Measurements from ENCODE around the gene SPP2.

Gene SPP2

DNA sequence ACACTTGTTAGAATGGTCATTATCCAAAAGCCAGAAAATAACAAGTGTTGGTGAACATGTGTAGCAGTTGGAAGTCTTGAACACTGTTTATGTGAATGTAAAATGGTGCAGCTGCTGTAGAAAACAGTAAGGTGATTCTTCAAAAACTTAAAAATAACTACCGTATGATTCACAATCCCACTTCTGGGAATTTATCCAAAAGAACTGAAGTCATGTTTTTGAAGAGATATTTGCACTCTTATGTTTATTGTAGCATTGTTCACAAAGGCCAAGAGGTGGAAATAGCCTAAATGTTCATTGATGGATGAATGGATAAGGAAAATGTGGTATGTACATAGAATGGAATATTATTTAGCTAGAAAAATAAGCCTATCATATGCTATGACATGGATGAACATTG is 6.3 kb upstream of the SPP2 start:
- no peak for DNase-seq

- DNase-seq = no peak
These were observed 4.0 kb upstream of the SPP2 start for GRCh38 chr2:234046521-234046920.

GRCh38 chr2:234047361-234047760 is 3.1 kb upstream of the SPP2 start:
- DNase-seq = no peak

- no peak for DNase-seq
These were observed 2.5 kb upstream of the SPP2 start for GRCh38 chr2:234048049-234048448.

GRCh38 chr2:234051374-234052070 is 1.0 kb downstream of the SPP2 start:
- DNase-seq = no peak

DNA sequence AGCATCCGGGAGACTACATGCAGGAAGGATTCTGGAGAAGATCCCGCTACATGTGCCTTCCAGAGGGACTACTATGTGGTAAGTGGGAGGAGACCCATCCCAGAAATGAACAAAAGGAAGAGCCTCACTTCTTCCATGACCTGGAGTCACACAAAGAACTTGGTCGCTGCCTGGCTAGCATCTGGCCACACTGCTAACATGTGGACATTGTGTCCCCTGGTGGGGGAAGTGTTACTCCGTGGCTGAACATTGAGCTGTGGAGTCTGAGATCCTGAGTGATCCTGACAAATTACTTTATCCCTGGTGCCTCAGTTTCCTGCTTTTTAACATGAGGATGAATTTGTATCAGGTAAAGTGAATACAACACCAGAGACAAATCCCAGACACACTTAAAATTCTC is 8.4 kb downstream of the SPP2 start:
- no peak for DNase-seq

DNA sequence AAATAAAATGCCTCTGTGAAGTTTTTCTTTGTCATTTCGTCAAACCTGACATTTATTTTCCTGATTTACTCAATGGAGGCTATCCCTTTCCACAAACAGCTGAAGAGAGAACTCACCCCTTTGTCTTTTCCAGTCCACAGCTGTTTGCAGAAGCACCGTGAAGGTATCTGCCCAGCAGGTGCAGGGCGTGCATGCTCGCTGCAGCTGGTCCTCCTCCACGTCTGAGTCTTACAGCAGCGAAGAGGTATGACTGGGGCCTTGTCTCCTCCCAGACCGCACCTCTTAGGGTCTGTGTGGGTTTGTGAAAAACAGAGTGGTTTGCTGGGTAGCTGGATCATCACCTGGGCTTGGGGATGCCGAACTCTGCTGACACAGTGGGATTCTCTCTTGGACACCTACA is 9.7 kb downstream of the SPP2 start:
- no peak for DNase-seq

- no peak for DNase-seq
These were observed 11.2 kb downstream of the SPP2 start for GRCh38 chr2:234061624-234062257.

- no peak for DNase-seq
These were observed 16.1 kb downstream of the SPP2 start for GRCh38 chr2:234066587-234066986.

GRCh38 chr2:234071664-234072063 is 21.2 kb downstream of the SPP2 start:
- DNase-seq = no peak

DNA sequence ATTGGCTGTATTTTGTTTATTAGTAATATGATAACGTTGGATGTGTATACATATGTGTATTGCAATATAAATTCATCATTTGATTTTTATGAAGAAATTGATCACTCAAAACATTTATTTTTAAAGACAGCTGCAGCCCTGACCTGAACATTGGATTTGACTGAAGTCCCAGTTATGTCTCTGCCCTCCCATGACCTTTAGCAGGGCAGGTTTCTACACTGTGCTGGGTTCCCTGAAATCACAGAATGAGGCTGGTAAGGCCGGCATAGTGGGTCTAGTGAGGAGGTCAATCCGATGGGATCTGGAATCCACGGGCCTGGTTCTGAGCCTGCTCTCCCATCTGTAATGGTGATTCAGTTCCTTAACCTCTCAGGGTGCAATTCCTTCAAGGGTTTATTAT is 22.0 kb downstream of the SPP2 start:
- no peak for DNase-seq

GRCh38 chr2:234074751-234075517 is 24.4 kb downstream of the SPP2 start:
- no peak for DNase-seq

- DNase-seq = no peak
These were observed 25.0 kb downstream of the SPP2 start for GRCh38 chr2:234075518-234075915.

DNA sequence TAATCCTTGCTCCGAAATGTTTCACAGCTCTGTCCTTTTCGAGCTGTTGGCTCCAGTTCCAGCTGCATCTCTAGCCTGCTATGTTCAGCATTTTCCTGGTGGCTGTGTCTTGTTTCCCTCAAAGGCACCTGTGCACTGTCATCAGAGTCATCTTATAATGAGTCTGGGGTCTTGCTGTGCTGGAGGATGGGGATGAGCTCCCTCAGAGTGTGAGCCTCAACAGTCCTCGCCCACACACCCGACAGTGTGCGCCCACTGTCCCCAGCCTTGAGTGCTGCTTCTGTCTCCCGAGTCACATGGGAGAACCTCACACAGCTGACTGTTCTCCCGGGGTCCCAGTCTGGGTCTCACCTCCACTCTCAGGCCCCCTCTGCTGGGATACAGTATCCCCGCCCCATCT is 25.4 kb downstream of the SPP2 start:
- no peak for DNase-seq

GRCh38 chr2:234076451-234076850 is 25.9 kb downstream of the SPP2 start:
- no peak for DNase-seq

- DNase-seq = no peak
These were observed 27.6 kb downstream of the SPP2 start for GRCh38 chr2:234078129-234078528.

- DNase-seq = no peak
These were observed 31.7 kb downstream of the SPP2 start for GRCh38 chr2:234081970-234082822.

- no peak for DNase-seq
These were observed 33.3 kb downstream of the SPP2 start for GRCh38 chr2:234083572-234084348.

DNA sequence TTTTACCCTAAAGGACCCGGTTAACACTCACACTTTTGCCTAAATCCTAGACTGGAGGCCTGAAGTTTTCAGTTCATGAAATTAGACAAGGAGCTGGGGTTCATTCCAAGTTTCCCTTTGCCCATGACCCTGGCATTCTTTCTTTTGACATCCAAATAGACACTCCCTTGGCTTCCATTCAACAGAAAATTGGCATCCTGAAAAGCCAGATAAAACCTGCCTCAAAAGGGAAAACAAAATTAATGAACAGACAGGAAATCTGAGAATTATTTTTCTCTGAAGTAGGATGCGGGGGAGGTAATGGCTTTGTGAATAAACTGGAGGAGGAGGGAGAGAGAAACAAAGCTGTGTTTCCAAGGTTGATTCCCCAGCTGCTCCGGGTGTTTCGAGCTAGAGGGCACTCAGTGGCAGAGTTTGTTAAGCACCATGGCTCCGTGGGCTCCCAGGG is 41.0 kb downstream of the SPP2 start:
- no peak for DNase-seq

- DNase-seq = no peak
These were observed 41.4 kb downstream of the SPP2 start for GRCh38 chr2:234091883-234092282.

GRCh38 chr2:234092344-234092743 is 41.8 kb downstream of the SPP2 start:
- DNase-seq = no peak

DNA sequence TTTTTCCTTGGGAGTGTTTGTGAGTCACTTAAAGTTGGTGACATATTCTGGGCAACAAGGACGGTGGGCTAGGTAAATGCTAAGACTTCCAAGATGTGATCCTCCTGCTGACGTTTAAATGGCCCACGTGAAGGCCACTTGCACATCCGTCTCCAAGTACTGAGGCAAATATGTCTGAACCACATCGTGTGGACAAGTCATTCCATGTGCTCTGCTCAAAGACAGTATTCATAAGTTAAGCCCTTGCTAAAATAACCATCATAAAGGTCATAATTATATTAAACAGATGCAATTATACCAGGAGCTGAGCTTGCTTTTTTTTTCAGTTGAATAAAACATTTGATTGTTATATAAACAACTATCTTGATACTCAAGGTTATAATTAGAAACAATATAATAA is 44.8 kb downstream of the SPP2 start:
- no peak for DNase-seq

Data from activated CD4-positive, alpha-beta T cell treated with anti-CD3 and anti-CD28 coated beads, Interleukin-2, Interleukin-6, amounts not matched to agents 100 ng/mL and 50 ng/mL, durations not matched to agents 16 hours and 8 hours (primary cell).